GM18511 (cell line): ENCODE data around the gene ANKRD7.

ENCODE experiments used
- ATAC-seq: cut with Tn5 transposase; IDR thresholded peaks from one replicate; pipeline ENCODE4 v1.9.1; 2021; ENCODE audit warnings: mild to moderate bottlenecking, moderate library complexity; ENCODE audit not compliant: unreplicated experiment

Gene ANKRD7, protein sequence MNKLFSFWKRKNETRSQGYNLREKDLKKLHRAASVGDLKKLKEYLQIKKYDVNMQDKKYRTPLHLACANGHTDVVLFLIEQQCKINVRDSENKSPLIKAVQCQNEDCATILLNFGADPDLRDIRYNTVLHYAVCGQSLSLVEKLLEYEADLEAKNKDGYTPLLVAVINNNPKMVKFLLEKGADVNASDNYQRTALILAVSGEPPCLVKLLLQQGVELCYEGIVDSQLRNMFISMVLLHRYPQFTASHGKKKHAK

DNA sequence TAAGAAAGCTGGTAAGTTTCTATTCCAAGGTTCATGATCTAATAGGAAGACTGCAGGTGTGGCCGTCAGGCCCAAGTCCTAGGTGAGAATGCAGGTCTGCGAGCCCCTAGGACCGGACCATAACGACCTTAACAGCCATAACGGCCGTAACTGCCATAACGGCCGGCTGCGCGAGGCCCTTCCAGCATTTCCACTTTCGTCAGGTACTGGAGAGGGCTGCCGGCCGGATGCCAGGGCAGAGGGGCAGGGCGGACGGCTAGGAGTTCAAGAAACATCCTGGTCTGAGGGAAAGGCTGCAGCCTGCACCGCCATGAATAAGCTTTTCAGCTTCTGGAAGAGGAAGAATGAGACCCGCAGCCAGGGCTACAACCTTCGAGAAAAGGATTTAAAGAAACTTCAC is at the start of gene ANKRD7:
ANKRD7 (plus strand) TSS at position 184 of the 400 bp plus-strand sequence; CDS start at position 311, 127 bp downstream.
- ATAC-seq: no peak

DNA sequence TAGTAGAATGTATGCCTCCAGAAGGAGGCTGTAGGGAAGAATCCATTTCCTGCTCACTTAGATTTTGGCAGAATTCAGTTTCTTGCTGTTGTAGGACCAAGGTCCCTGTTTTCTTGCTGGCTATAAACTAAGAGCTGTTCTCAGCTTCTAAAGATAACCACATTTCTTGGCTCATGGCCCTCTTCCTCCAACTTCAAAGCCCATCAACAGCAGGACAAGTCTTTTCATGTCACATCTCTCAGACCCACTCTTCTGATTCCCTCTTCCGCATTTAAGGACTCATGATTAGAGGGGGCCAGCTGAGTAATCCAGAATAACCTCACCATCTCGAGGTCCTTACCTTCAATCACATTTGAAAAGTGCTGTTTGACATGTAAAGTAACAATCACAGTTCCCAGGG is 48.8 kb upstream of the ANKRD7 start:
- ATAC-seq: no peak

- no peak for ATAC-seq
Measured at GRCh38 chr7:118179191-118179590, 45.3 kb upstream of the ANKRD7 start.

- ATAC-seq: no peak
Measured at GRCh38 chr7:118182593-118183427, 41.7 kb upstream of the ANKRD7 start.

DNA sequence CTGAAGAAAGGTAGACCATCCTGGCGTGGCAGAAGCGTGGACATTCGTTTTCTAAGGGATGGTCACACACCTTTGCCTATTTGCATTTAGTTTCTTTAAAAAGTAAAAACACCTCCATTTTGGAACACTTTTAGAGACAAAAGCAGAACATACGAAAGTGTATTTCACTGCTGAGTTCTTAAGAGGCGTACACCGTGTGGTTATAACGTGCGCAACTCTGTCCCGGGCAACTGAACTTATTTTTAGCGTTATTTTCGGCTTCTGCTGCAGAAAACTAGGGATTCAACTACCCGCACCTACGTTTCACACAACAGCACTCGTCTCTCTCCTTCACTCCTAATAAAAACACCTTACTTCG is 41.1 kb upstream of the ANKRD7 start:
- ATAC-seq: peak; percentile 11

DNA sequence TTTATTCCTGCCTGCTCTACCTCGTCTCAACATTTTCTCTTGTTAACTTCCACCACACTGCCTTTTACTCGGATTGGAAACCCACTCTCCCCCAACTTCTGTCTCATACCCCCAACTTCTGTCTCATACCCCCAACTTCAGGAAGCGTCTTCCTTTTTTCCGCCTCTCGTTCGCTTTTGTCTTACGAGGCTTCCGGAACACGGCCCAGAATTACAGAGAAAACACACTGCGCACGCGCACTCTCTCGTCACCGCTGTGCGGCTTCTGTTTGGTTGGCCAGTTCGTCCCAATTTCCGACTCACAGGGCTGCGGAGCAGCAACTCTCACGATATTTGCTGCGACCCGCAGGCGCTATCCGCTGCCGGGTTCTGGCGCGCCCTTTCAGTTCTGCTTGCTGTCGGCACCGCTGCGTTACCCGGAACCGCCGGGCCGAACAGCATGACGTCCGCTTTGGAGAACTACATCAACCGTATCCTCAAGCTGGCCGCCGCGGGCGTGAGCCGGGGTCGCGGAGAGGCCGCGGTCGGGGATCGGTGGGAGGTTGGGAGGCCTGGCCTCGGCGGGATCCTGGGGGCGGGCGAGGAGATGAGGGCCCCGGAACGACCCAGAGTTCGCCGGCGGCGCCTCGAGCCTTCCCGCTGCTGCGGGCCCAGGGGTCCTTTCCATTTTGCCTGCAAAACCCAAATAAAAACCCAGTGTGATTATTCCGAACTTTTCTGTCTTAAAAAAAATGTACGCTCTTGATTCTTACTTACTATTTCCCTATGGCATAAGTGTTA is 40.5 kb upstream of the ANKRD7 start, which contains the start of gene LSM8:
LSM8 (plus strand) TSS at position 379 of the 779 bp plus-strand sequence; CDS start at position 439, 60 bp downstream.
- ATAC-seq: peak; percentile 97

DNA sequence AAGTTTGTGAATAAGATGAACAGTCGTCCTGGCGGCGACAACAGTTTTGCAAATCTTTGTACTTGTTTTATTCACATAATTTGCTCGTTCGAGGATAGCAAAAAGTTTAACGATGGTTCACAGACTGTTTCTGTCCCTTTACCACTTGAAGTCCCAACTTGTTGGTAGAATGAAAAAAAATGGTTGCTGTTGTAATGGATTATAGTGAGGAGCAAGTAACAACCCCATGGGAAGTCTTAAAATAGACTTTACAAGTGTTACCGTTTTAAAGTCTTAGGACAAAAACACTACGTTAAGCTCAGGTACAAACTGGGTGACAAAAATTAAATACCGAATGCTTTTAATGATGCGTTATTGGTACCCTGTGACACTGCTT is 40.0 kb upstream of the ANKRD7 start:
- no peak for ATAC-seq

- no peak for ATAC-seq
Measured at GRCh38 chr7:118185163-118185860, 39.2 kb upstream of the ANKRD7 start.

- ATAC-seq: no peak
Measured at GRCh38 chr7:118186501-118186900, 38.0 kb upstream of the ANKRD7 start.

DNA sequence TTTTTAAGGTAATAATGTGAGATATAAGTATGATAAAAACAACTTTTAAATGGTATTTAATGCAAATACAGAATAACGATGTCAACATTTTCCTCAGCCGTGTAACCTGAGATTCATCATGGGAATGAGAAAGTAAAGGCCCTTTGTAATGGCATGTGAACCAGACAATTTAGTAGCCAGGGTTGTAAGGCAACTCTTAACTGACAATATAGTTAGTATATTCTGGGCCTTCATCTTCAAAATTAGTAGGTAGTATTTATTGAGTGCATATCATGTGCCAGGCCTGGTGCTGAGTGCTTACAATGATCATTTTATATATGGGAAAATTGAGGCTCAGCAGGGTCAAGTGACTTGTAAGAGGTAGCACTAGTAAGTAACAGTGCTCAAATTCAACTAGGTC is 29.9 kb upstream of the ANKRD7 start:
- no peak for ATAC-seq

GRCh38 chr7:118195837-118196474 is 28.5 kb upstream of the ANKRD7 start:
- ATAC-seq: peak; percentile 81

GRCh38 chr7:118202061-118202460 is 22.4 kb upstream of the ANKRD7 start:
- ATAC-seq: no peak

DNA sequence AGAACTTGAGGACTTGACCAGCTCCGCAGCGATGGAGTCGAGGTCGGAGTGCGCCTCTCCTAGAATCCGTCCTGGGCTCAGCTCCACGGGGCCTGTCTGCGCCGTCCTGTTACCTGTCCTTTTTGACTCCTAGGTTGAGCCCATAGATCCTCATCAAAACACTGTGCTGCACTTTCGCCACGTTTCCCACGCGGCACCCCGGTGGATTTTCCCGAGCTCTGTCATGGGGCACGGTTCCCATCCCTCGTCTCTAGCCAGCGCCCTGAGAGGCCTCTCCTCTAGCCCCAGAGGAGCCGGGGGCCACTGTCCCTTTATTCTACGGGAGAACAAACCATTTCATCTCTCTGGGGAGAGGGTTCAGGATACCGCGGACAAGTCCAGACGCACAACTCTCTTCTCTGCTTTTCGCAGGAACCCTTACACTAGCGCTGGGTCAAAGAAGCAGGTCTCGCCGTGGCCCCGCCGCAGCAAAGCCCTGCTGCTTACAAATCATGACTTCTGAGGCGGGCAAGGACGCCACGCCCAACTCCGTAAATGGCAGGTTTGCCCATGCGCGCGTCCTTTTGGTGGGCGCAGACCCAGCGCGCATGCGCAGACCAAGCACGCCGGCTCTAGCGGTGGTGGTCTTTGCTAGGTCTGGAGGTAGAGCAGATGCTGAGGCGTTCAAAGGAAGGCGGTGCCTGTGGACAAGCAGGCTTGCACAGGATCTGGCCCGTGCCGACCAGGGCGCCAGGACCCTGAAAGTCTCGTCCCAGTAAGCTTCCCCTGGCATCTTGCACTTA is 10.3 kb upstream of the ANKRD7 start:
- peak; percentile 96 for ATAC-seq

GRCh38 chr7:118214833-118215182 is 9.7 kb upstream of the ANKRD7 start:
- ATAC-seq: peak; percentile 20

DNA sequence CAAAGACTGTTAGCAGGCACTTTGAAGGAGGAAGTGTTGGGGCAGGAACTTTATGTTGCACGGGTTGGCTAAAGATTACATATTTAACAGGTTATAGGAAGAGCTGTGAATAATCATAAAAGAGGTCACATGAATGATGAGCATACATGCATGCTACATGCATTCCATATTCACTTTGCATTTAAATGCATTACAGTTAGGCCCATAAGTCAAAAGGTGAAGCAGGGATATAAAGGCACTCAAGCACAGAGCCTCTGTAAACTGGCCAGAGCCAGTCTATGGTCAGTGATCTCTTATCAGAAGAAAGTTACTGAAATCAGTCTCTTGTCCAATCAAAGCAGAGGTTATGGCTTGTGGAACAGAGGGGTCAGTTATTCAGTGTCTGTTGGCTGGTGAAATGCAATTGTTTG is 7.3 kb upstream of the ANKRD7 start:
- ATAC-seq: no peak

DNA sequence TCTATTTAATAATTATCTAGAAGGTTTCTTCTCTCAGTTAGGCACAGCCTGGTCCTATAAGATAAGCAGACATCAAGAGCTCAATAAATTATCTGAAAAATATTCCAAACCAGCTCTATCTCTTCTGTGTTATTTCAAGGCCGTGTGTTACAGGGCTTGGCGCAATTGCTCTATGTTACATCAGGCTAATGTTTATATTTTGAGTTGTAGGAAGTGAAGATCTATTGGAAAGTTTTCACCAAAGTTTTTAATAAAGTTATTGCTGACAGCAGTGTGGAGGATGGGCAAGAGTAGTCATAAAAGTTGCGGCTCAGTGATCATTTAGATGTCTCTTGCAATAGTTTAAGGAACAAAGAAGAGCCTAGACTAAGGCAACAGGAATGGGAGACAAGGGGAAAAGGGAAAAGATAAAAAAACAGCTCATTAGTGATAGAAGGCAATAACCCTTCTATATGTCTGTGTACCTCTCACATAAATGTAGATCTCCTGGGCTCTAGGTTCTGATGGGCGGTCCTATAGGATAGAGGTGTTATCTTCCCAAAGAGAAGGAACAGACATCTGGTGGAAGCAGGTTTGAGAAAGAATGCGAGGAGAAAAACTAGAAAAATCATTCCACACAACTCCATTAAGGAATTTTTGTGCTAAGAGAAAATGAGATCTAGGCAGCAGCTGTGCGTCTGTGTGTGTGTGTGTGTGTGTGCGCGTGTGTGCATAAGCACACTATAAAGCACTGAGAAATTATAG is 5.9 kb upstream of the ANKRD7 start:
- no peak for ATAC-seq

DNA sequence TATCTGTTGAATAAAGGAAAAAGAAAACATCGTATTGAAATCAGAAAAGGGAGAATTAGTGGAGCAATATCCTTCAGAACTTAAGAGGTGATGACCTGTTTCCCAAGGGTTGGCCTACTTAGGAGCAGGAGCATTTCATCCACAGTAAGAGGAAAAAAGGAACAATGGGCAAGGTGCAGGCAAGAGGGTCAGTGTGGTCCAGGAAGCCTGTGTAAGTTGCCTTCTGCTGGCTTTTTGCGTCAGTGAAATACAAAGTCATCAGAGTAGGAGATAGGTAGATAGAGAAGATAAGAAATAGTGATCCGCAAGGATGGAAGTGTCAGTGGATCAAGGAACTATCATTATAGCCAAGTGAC is 5.4 kb upstream of the ANKRD7 start:
- no peak for ATAC-seq

GRCh38 chr7:118220583-118220982 is 3.9 kb upstream of the ANKRD7 start:
- no peak for ATAC-seq

GRCh38 chr7:118222591-118222990 is 1.9 kb upstream of the ANKRD7 start:
- no peak for ATAC-seq
